Brain microvascular endothelial cell (primary cell): ENCODE measurements around the gene ATP13A2.
"Not testable (repeated sequence)": the region's sequence is repeated elsewhere in the genome, so short reads cannot be mapped to it uniquely, and the experiment has no call there.

ENCODE experiments used
- DNase-seq: peaks from one replicate; pipeline ENCODE4 v3.0.0-alpha.2; 2020
- H3K27ac ChIP-seq: fragments of 250-450 bp; sonication (Bioruptor Pico); 2 replicates; pipeline ENCODE4 v1.5.1; 2020; ENCODE audit warnings: mild to moderate bottlenecking, moderate library complexity
- H3K27me3 ChIP-seq: fragments of 250-450 bp; sonication (Bioruptor Pico); replicated peaks from 2 replicates; pipeline ENCODE4 v1.5.1; 2020; ENCODE audit warnings: mild to moderate bottlenecking
- H3K36me3 ChIP-seq: fragments of 250-450 bp; sonication (Bioruptor Pico); replicated peaks from 2 replicates; pipeline ENCODE4 v1.5.1; 2020; ENCODE audit warnings: mild to moderate bottlenecking
- H3K4me3 ChIP-seq: 2 replicates; pipeline ENCODE4 v1.5.1; 2011; ENCODE audit warnings: low read depth, mild to moderate bottlenecking, control low read depth, low read length, moderate library complexity
- CTCF ChIP-seq: IDR thresholded peaks from 2 replicates; pipeline ENCODE4 v1.5.1; 2011; ENCODE audit warnings: low read depth, mild to moderate bottlenecking, moderate library complexity, low read length, control low read depth, inconsistent platforms; ENCODE audit errors: missing control alignments
- in situ Hi-C: cut with HindIII; loops from 2 replicates; pipeline ENCODE4 v1.10.0; 2017; ENCODE audit warnings: low sequenced_read_pairs, low pct_ligation_motif_present

ATP13A2 gene

GRCh38 chr1:16965486-16966067, 46.2 kb downstream of the ATP13A2 start:
- in situ Hi-C loops, result no loop called here
- no peak for TF ChIP-seq CTCF

GRCh38 chr1:16964169-16964568, 47.6 kb downstream of the ATP13A2 start:
- H3K36me3 ChIP-seq, H3K27ac ChIP-seq, H3K27me3 ChIP-seq, DNase-seq, in situ Hi-C loops, H3K4me3 ChIP-seq: not testable (repeated sequence)

More at GRCh38 chr1:16965486-16966067, 46.2 kb downstream of the ATP13A2 start:
- no peak for DNase-seq
- no peaks in the 10 kb centered on the region for H3K27me3 ChIP-seq
- peaks cover 7% of the 10 kb centered on the region for H3K36me3 ChIP-seq
- no peak overlapping the region for H3K27ac ChIP-seq
- H3K4me3 ChIP-seq, result no peak overlapping the region

- in situ Hi-C loops, result no loop called here
- Histone ChIP-seq H3K27me3 (no peaks in the 10 kb centered on the region), H3K4me3 (peak overlapping the region; percentile 43), H3K27ac (no peak overlapping the region), H3K36me3 (peaks cover 5% of the 10 kb centered on the region)
- TF ChIP-seq CTCF, result no peak
- DNase-seq, result no peak
Observed at GRCh38 chr1:16961297-16962133, 50.2 kb downstream of the ATP13A2 start.

- Histone ChIP-seq H3K27me3 (no peaks in the 10 kb centered on the region), H3K36me3 (peaks cover 4% of the 10 kb centered on the region), H3K27ac (no peak overlapping the region), H3K4me3 (peak overlapping the region; percentile 43)
- peak; percentile 81 for TF ChIP-seq CTCF
- in situ Hi-C loops, result no loop called here
- DNase-seq, result peak; percentile 78
Observed at GRCh38 chr1:16960560-16961296, 51.0 kb downstream of the ATP13A2 start.

GRCh38 chr1:16958475-16958874, 53.3 kb downstream of the ATP13A2 start:
- in situ Hi-C loops, result no loop called here
- Histone ChIP-seq H3K27me3 (no peaks in the 10 kb centered on the region), H3K27ac (no peak overlapping the region), H3K4me3 (no peak overlapping the region), H3K36me3 (peaks cover 4% of the 10 kb centered on the region)
- no peak for TF ChIP-seq CTCF
- no peak for DNase-seq

- Histone ChIP-seq H3K4me3 (no peak overlapping the region), H3K27me3 (no peaks in the 10 kb centered on the region), H3K27ac (no peak overlapping the region), H3K36me3 (peaks cover 4% of the 10 kb centered on the region)
- no peak for TF ChIP-seq CTCF
- DNase-seq, result no peak
- in situ Hi-C loops, result no loop called here
Observed at GRCh38 chr1:16957731-16958130, 54.0 kb downstream of the ATP13A2 start.
